ENCODE measurements around the gene ATP5PD.

The ATP5PD gene

GRCh38 chr17:75004371-75004770 lies 42.4 kb downstream of the ATP5PD start:
- TF ChIP-seq ZFX (IDR thresholded peaks at IDR 0.05; ENCODE audit: borderline replicate concordance): no peak
- TF ChIP-seq, protein P1, sequence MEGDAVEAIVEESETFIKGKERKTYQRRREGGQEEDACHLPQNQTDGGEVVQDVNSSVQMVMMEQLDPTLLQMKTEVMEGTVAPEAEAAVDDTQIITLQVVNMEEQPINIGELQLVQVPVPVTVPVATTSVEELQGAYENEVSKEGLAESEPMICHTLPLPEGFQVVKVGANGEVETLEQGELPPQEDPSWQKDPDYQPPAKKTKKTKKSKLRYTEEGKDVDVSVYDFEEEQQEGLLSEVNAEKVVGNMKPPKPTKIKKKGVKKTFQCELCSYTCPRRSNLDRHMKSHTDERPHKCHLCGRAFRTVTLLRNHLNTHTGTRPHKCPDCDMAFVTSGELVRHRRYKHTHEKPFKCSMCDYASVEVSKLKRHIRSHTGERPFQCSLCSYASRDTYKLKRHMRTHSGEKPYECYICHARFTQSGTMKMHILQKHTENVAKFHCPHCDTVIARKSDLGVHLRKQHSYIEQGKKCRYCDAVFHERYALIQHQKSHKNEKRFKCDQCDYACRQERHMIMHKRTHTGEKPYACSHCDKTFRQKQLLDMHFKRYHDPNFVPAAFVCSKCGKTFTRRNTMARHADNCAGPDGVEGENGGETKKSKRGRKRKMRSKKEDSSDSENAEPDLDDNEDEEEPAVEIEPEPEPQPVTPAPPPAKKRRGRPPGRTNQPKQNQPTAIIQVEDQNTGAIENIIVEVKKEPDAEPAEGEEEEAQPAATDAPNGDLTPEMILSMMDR (IDR thresholded peaks at IDR 0.05): no peak
- H3K27ac ChIP-seq: no peak overlapping the region

DNA sequence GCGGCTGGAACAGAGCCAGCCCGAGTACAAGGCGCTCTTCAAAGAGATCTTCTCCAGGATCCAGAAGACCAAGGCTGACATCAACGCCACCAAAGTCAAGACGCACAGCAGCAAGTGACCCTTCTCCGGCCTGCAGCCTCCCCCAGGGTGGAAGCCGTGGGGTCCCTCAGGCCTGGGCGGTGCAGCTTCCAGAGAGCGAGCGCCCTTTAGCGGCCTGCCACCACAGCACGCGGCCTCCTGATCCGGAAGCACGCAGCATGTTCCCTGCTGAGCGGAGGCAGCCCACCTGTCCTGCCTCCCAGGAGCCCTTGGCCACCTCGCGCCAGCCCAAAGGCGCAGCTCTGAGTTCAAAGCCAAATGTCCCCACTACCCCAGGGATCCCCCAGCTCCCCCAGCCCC lies 42.8 kb downstream of the ATP5PD start:
- TF ChIP-seq ZFX (IDR thresholded peaks at IDR 0.05; ENCODE audit: borderline replicate concordance): no peak
- TF ChIP-seq, protein P1 (IDR thresholded peaks at IDR 0.05): no peak
- H3K27ac ChIP-seq: no peak overlapping the region

- TF ChIP-seq, protein P1 (IDR thresholded peaks at IDR 0.05): no peak
- no peak for TF ChIP-seq ZFX (IDR thresholded peaks at IDR 0.05; ENCODE audit: borderline replicate concordance)
- no peak overlapping the region for H3K27ac ChIP-seq
Observed at GRCh38 chr17:75003070-75003956, 43.5 kb downstream of the ATP5PD start.

- TF ChIP-seq ZFX (IDR thresholded peaks at IDR 0.05; ENCODE audit: borderline replicate concordance): no peak
- TF ChIP-seq, protein P1 (IDR thresholded peaks at IDR 0.05): no peak
- H3K27ac ChIP-seq: no peak overlapping the region
Observed at GRCh38 chr17:75001915-75002843, 44.6 kb downstream of the ATP5PD start.

DNA sequence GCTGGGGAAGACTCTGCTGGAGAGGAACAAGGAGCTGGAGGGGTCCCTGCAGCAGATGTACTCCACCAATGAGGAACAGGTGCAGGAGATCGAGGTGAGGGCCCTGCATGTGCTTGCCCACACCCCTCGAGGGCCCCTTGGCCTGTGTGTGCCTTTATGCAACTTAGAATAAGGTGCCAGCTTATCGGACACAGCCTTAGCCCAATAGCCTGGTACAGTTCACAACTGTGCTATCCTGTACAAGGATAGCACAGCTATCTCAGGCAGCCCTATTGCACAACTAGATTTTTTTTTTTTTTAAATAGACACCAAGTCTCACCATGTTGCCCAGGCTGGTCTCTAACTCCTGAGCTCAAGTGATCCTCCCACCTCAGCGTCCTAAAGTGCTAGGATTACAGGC lies 47.2 kb downstream of the ATP5PD start:
- TF ChIP-seq ZFX (IDR thresholded peaks at IDR 0.05; ENCODE audit: borderline replicate concordance): no peak
- TF ChIP-seq, protein P1 (IDR thresholded peaks at IDR 0.05): no peak
- H3K27ac ChIP-seq: no peak overlapping the region

DNA sequence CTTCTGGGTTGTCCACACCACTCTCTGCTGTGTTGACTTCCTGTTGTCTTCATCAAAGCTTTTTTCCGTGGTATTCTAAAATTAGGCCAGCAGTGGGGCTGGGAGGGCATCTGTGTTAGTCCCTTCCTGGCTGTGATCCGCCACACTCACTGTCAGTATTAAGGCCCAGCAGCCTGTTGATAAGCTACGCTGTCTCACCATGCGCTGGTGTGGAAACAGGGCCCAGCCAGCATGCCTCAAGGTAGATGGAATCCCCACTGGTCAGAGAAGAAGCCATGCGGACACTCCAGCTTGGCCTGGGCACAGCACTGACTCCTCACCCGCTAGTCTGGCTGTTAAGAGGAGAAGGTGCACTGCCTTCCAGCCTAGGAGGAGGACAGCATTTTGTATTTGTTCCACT lies 48.0 kb downstream of the ATP5PD start:
- TF ChIP-seq, protein P1 (IDR thresholded peaks at IDR 0.05): no peak
- TF ChIP-seq ZFX (IDR thresholded peaks at IDR 0.05; ENCODE audit: borderline replicate concordance): no peak
- no peak overlapping the region for H3K27ac ChIP-seq
